ENCODE measurements around the gene MOB3A. TPM values are rescaled to one million over a fixed set of nuclear protein-coding genes. Genes with fewer than 3 reads are reported as not detected.
"Not testable (repeated sequence)": the region's sequence is repeated elsewhere in the genome, so short reads cannot be mapped to it uniquely, and the experiment has no call there.

The MOB3A gene
- polyA plus RNA-seq, 1 donor, result 20.8 TPM

DNA sequence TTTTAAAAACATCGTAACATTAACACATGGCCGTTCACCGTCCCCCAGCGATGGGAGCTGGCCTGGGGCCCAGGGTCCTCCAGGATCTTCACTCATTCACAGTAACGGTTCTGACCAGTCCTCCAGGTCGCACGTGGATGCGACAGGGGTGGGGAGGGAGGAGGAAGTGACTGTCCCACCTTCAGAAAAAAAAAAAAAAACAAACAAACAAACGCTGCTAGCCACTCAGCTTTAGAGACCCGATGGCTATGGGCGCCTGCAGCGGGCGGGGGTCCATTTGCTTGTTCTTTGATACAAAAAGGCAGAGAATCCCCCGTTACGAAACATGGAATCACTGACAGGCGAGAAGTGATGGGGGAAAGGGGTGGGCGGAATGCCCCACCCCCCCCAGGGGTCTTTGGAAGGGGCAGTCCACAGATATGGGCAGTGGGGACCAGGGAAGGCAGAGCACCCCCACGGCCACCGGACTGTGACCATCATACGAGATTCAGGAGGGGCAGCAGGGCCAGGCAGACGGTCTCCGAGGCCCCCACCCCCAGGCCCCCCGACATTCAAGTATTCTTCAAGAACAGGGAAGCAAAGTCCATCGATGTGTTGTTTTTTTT lies 58.4 kb downstream of the MOB3A start:
- Histone ChIP-seq H3K36me3 (ENCODE audit: control insufficient read depth, insufficient read depth, low read length) (peaks cover 42% of the 10 kb centered on the region), H3K9me3 (ENCODE audit: control insufficient read depth, low read depth, low read length) (peaks cover 27% of the 10 kb centered on the region), H3K27ac (ENCODE audit: low read length) (no peak overlapping the region), H3K4me3 (ENCODE audit: low read length) (no peak overlapping the region), H3K27me3 (ENCODE audit: control insufficient read depth, insufficient read depth, low read length) (no peaks in the 10 kb centered on the region), H3K4me1 (ENCODE audit: control insufficient read depth, insufficient read depth, low read length) (peaks cover 27% of the 10 kb centered on the region)
- no CpG with 5 or more reads among the region's 24 CpGs for WGBS (ENCODE audit: insufficient coverage, low lambda C conversion rate)
- peak in 1 of 2 donors; percentile 6 for DNase-seq

GRCh38 chr19:2036424-2036823 lies 59.7 kb downstream of the MOB3A start:
- H3K4me3 ChIP-seq (ENCODE audit: low read length), result no peak overlapping the region
- H3K36me3 ChIP-seq (ENCODE audit: control insufficient read depth, insufficient read depth, low read length), result peaks cover 32% of the 10 kb centered on the region
- no CpG with 5 or more reads among the region's 8 CpGs for WGBS (ENCODE audit: insufficient coverage, low lambda C conversion rate)

GRCh38 chr19:2035590-2035991 lies 60.5 kb downstream of the MOB3A start:
- Histone ChIP-seq H3K4me3 (ENCODE audit: low read length) (no peak overlapping the region), H3K27me3 (ENCODE audit: control insufficient read depth, insufficient read depth, low read length) (no peaks in the 10 kb centered on the region), H3K9me3 (ENCODE audit: control insufficient read depth, low read depth, low read length) (peaks cover 25% of the 10 kb centered on the region), H3K36me3 (ENCODE audit: control insufficient read depth, insufficient read depth, low read length) (peaks cover 24% of the 10 kb centered on the region), H3K27ac (ENCODE audit: low read length) (no peak overlapping the region), H3K4me1 (ENCODE audit: control insufficient read depth, insufficient read depth, low read length) (peaks cover 12% of the 10 kb centered on the region)
- no CpG with 5 or more reads among the region's 14 CpGs for WGBS (ENCODE audit: insufficient coverage, low lambda C conversion rate)
- DNase-seq, result no peak

More at GRCh38 chr19:2036424-2036823, 59.7 kb downstream of the MOB3A start:
- Histone ChIP-seq H3K27me3 (ENCODE audit: control insufficient read depth, insufficient read depth, low read length) (no peaks in the 10 kb centered on the region), H3K9me3 (ENCODE audit: control insufficient read depth, low read depth, low read length) (peaks cover 25% of the 10 kb centered on the region), H3K27ac (ENCODE audit: low read length) (no peak overlapping the region), H3K4me1 (ENCODE audit: control insufficient read depth, insufficient read depth, low read length) (peaks cover 20% of the 10 kb centered on the region)
- no peak for DNase-seq

GRCh38 chr19:2034729-2035589 lies 61.2 kb downstream of the MOB3A start:
- Histone ChIP-seq H3K4me1 (ENCODE audit: control insufficient read depth, insufficient read depth, low read length) (peaks cover 10% of the 10 kb centered on the region), H3K27ac (ENCODE audit: low read length) (peak overlapping the region; percentile 22), H3K4me3 (ENCODE audit: low read length) (peak overlapping the region; percentile 30), H3K36me3 (ENCODE audit: control insufficient read depth, insufficient read depth, low read length) (peaks cover 18% of the 10 kb centered on the region), H3K27me3 (ENCODE audit: control insufficient read depth, insufficient read depth, low read length) (no peaks in the 10 kb centered on the region), H3K9me3 (ENCODE audit: control insufficient read depth, low read depth, low read length) (peaks cover 25% of the 10 kb centered on the region)
- peak; percentile 63 to 72 for DNase-seq
- no CpG with 5 or more reads among the region's 34 CpGs for WGBS (ENCODE audit: insufficient coverage, low lambda C conversion rate)

GRCh38 chr19:2034253-2034652 lies 61.9 kb downstream of the MOB3A start:
- no CpG with 5 or more reads among the region's 15 CpGs for WGBS (ENCODE audit: insufficient coverage, low lambda C conversion rate)
- peaks cover 11% of the 10 kb centered on the region for H3K36me3 ChIP-seq (ENCODE audit: control insufficient read depth, insufficient read depth, low read length)
- peaks cover 25% of the 10 kb centered on the region for H3K9me3 ChIP-seq (ENCODE audit: control insufficient read depth, low read depth, low read length)
- DNase-seq; H3K27ac ChIP-seq (ENCODE audit: low read length); H3K27me3 ChIP-seq (ENCODE audit: control insufficient read depth, insufficient read depth, low read length): not testable (repeated sequence)
- H3K4me1 ChIP-seq (ENCODE audit: control insufficient read depth, insufficient read depth, low read length), result peaks cover 10% of the 10 kb centered on the region
- H3K4me3 ChIP-seq (ENCODE audit: low read length), result peak overlapping the region; percentile 30

- no CpG with 5 or more reads among the region's 9 CpGs for WGBS (ENCODE audit: insufficient coverage, low lambda C conversion rate)
- Histone ChIP-seq H3K4me3 (ENCODE audit: low read length) (no peak overlapping the region), H3K36me3 (ENCODE audit: control insufficient read depth, insufficient read depth, low read length) (peaks cover 6% of the 10 kb centered on the region), H3K9me3 (ENCODE audit: control insufficient read depth, low read depth, low read length) (peaks cover 25% of the 10 kb centered on the region), H3K4me1 (ENCODE audit: control insufficient read depth, insufficient read depth, low read length) (peaks cover 10% of the 10 kb centered on the region), H3K27ac (ENCODE audit: low read length) (no peak overlapping the region), H3K27me3 (ENCODE audit: control insufficient read depth, insufficient read depth, low read length) (no peaks in the 10 kb centered on the region)
- no peak for DNase-seq
Measured at GRCh38 chr19:2033825-2034159, 62.3 kb downstream of the MOB3A start.

GRCh38 chr19:2033115-2033824 lies 62.9 kb downstream of the MOB3A start:
- H3K4me3 ChIP-seq (ENCODE audit: low read length), result no peak overlapping the region
- H3K9me3 ChIP-seq (ENCODE audit: control insufficient read depth, low read depth, low read length), result peaks cover 21% of the 10 kb centered on the region
- WGBS (ENCODE audit: insufficient coverage, low lambda C conversion rate), result no CpG with 5 or more reads among the region's 6 CpGs
- H3K36me3 ChIP-seq (ENCODE audit: control insufficient read depth, insufficient read depth, low read length), result peaks cover 2% of the 10 kb centered on the region
- H3K27ac ChIP-seq (ENCODE audit: low read length), result no peak overlapping the region
- peaks cover 10% of the 10 kb centered on the region for H3K4me1 ChIP-seq (ENCODE audit: control insufficient read depth, insufficient read depth, low read length)
- no peaks in the 10 kb centered on the region for H3K27me3 ChIP-seq (ENCODE audit: control insufficient read depth, insufficient read depth, low read length)
- DNase-seq, result no peak

- H3K36me3 ChIP-seq (ENCODE audit: control insufficient read depth, insufficient read depth, low read length), result no peaks in the 10 kb centered on the region
- WGBS (ENCODE audit: insufficient coverage, low lambda C conversion rate), result no CpG with 5 or more reads among the region's 19 CpGs
- DNase-seq, result peak in 1 of 2 donors; percentile 56
- H3K27ac ChIP-seq (ENCODE audit: low read length), result peak overlapping the region; percentile 8
- H3K27me3 ChIP-seq (ENCODE audit: control insufficient read depth, insufficient read depth, low read length), result no peaks in the 10 kb centered on the region
- no peak overlapping the region for H3K4me3 ChIP-seq (ENCODE audit: low read length)
- H3K4me1 ChIP-seq (ENCODE audit: control insufficient read depth, insufficient read depth, low read length), result peaks cover 10% of the 10 kb centered on the region
- H3K9me3 ChIP-seq (ENCODE audit: control insufficient read depth, low read depth, low read length), result peaks cover 19% of the 10 kb centered on the region
Measured at GRCh38 chr19:2032296-2032941, 63.7 kb downstream of the MOB3A start.

DNA sequence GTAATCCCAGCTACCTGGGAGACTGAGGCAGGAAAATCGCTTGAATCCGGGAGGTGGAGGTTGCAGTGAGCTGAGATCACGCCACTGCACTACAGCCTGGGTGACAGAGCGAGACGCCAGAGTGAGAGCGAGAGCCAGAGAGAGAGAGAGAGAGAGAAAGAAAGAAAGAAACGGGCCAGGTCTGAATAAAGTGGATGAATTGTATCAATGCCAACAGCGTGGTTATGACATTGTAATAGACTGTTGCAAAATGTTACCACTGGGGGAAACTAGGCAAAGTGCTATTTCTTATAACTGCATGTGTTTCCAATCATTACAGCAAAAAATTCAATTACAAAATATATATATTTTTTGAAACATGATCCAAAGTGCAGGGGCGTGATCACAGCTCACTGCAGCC lies 68.8 kb downstream of the MOB3A start:
- no peaks in the 10 kb centered on the region for H3K9me3 ChIP-seq (ENCODE audit: control insufficient read depth, low read depth, low read length)
- WGBS (ENCODE audit: insufficient coverage, low lambda C conversion rate), result 100% methylated on average over 1 of the region's 9 CpGs

DNA sequence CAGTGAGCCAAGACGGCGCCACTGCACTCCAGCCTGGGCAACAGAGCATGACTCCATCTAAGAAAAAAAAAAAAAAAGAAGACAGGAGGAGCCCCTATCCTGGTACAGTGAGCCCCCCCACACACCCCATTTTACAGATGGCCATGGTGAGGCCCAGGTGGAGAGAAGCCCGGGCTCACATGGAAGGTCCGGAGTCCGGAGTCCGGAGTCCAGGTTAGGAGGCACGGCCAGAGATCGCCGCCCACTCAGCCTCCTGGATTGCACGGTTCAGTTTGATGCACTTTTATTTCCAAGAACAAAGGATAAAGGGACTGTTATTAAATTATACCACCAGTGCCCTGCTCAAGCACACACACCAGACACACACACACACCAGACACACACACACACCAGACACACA lies 69.4 kb downstream of the MOB3A start:
- no CpG with 5 or more reads among the region's 10 CpGs for WGBS (ENCODE audit: insufficient coverage, low lambda C conversion rate)
- DNase-seq, result no peak

More for the DNA sequence above, 68.8 kb downstream of the MOB3A start:
- H3K36me3 ChIP-seq (ENCODE audit: control insufficient read depth, insufficient read depth, low read length), result no peaks in the 10 kb centered on the region
- no peak for DNase-seq
- H3K4me1 ChIP-seq (ENCODE audit: control insufficient read depth, insufficient read depth, low read length), result peaks cover 3% of the 10 kb centered on the region
- H3K4me3 ChIP-seq (ENCODE audit: low read length), result no peak overlapping the region
- H3K27me3 ChIP-seq (ENCODE audit: control insufficient read depth, insufficient read depth, low read length), result no peaks in the 10 kb centered on the region
- no peak overlapping the region for H3K27ac ChIP-seq (ENCODE audit: low read length)

More for the DNA sequence above, 69.4 kb downstream of the MOB3A start:
- Histone ChIP-seq H3K4me1 (ENCODE audit: control insufficient read depth, insufficient read depth, low read length) (peaks cover 4% of the 10 kb centered on the region), H3K27me3 (ENCODE audit: control insufficient read depth, insufficient read depth, low read length) (no peaks in the 10 kb centered on the region), H3K36me3 (ENCODE audit: control insufficient read depth, insufficient read depth, low read length) (no peaks in the 10 kb centered on the region), H3K9me3 (ENCODE audit: control insufficient read depth, low read depth, low read length) (no peaks in the 10 kb centered on the region), H3K27ac (ENCODE audit: low read length) (no peak overlapping the region), H3K4me3 (ENCODE audit: low read length) (no peak overlapping the region)
